B cell (primary cell): ENCODE measurements around the gene NRG2. TPM values are rescaled to one million over a fixed set of nuclear protein-coding genes. Genes with fewer than 3 reads are reported as not detected.

Experiments used
- ATAC-seq: fragments of 200-7000 bp; cut with Tn5 transposase; one replicate; pipeline ENCODE4 v1.10.0; 2021; ENCODE audit warnings: low read depth, mild to moderate bottlenecking, moderate number of reproducible peaks, moderate library complexity
- CTCF ChIA-PET: fragments of 350-600 bp; sonication (Branson Sonifier 250); formaldehyde crosslinking; loops from one replicate; lab custom pipeline; 2021; ENCODE audit warnings: antibody characterized with exemption, inconsistent platforms; lab: Charles Lee
- POLR2A ChIA-PET: fragments of 350-600 bp; sonication (Branson Sonifier 250); formaldehyde crosslinking; loops from one replicate; lab custom pipeline; 2021; ENCODE audit warnings: antibody characterized with exemption; lab: Charles Lee
- DNase-seq: peaks from one replicate; pipeline ENCODE4 v3.0.0; 2013
- H2AFZ ChIP-seq: 2 replicates; pipeline ENCODE4 v1.6.1; 2012; ENCODE audit warnings: mild to moderate bottlenecking, low read depth, low read length; ENCODE audit not compliant: insufficient read depth, poor library complexity, severe bottlenecking
- H3K27ac ChIP-seq, 2 donors: 1 replicate in 1 of 2; 2 replicates in 1 of 2; pipeline ENCODE4 v1.5.1; 2012 to 2013; ENCODE audit warnings: low read length in 2 of 2, mild to moderate bottlenecking in 2 of 2, moderate library complexity in 1 of 2
- H3K27me3 ChIP-seq, 4 experiments: fragments of 200-600 bp in 1 of 4; sonication (generic) in 1 of 4; replicated peaks in 1 of 4; 1 replicate in 2 of 4; 2 replicates in 2 of 4; pipeline versions ENCODE4 v1.6.1 to v1.7.0; 2013 to 2016; ENCODE audit warnings: low read length in 3 of 4, mild to moderate bottlenecking in 2 of 4, mixed read lengths in 1 of 4, moderate library complexity in 1 of 4; ENCODE audit not compliant: insufficient read depth in 4 of 4, control insufficient read depth in 3 of 4; ENCODE audit errors: control extremely low read depth in 1 of 4
- H3K36me3 ChIP-seq, 2 experiments: replicated peaks in 1 of 2; 1 replicate in 1 of 2; 2 replicates in 1 of 2; pipeline versions ENCODE4 v1.6.1 to v1.7.1; 2013; ENCODE audit warnings: low read length in 1 of 2; ENCODE audit not compliant: insufficient read depth in 2 of 2, control insufficient read depth in 1 of 2; ENCODE audit errors: control extremely low read depth in 1 of 2, extremely low read depth in 1 of 2
- H3K4me1 ChIP-seq, 2 donors: fragments of 200-600 bp in 1 of 2; sonication (generic) in 1 of 2; 1 replicate in 1 of 2; 2 replicates in 1 of 2; pipeline versions ENCODE4 v1.5.1 to v1.6.1; 2013 to 2017; ENCODE audit warnings: low read length in 2 of 2; ENCODE audit not compliant: control insufficient read depth in 2 of 2, insufficient read depth in 2 of 2
- H3K4me2 ChIP-seq: replicated peaks from 2 replicates; pipeline ENCODE3; 2012; ENCODE audit warnings: mild to moderate bottlenecking, low read depth, low read length; ENCODE audit not compliant: poor library complexity, severe bottlenecking
- H3K4me3 ChIP-seq, 5 experiments: fragments of 200-600 bp in 1 of 5; sonication (generic) in 1 of 5; 1 replicate in 3 of 5; 2 replicates in 2 of 5; pipeline versions ENCODE4 v1.5.1 to v1.7.0; 2011 to 2016; ENCODE audit warnings: low read length in 4 of 5, mild to moderate bottlenecking in 4 of 5, low read depth in 2 of 5, control low read depth in 1 of 5, moderate library complexity in 1 of 5; ENCODE audit not compliant: insufficient read depth in 1 of 5; ENCODE audit errors: control extremely low read depth in 1 of 5, extremely low read depth in 1 of 5
- H3K79me2 ChIP-seq: fragments of 200-600 bp; sonication (generic); one replicate; pipeline ENCODE4 v1.6.0; 2016; ENCODE audit warnings: low read length; ENCODE audit not compliant: control insufficient read depth, insufficient read depth
- H3K9ac ChIP-seq: fragments of 200-600 bp; sonication (generic); 2 replicates; pipeline ENCODE4 v1.6.1; 2017; ENCODE audit warnings: mild to moderate bottlenecking, low read length, moderate library complexity
- H3K9me3 ChIP-seq, 3 donors: one replicate each; pipeline versions ENCODE4 v1.6.1 to v1.7.1; 2013; ENCODE audit warnings: low read length in 2 of 3; ENCODE audit not compliant: control insufficient read depth in 2 of 3, insufficient read depth in 1 of 3; ENCODE audit errors: control extremely low read depth in 1 of 3
- H4K20me1 ChIP-seq: 2 replicates; pipeline ENCODE4 v1.6.0; 2012; ENCODE audit warnings: mild to moderate bottlenecking, low read length; ENCODE audit not compliant: insufficient read depth, control insufficient read depth, poor library complexity, severe bottlenecking
- H3K27ac Mint-ChIP-seq: one replicate; pipeline ENCODE4 v1.8.0; 2021; ENCODE audit warnings: mixed read lengths
- H3K27me3 Mint-ChIP-seq: one replicate; pipeline ENCODE4 v1.8.0; 2021; ENCODE audit warnings: mixed read lengths
- H3K4me1 Mint-ChIP-seq: one replicate; pipeline ENCODE4 v1.8.0; 2021; ENCODE audit warnings: mixed read lengths
- H3K4me3 Mint-ChIP-seq: one replicate; pipeline ENCODE4 v1.8.0; 2021; ENCODE audit warnings: mixed read lengths
- H3K9me3 Mint-ChIP-seq: one replicate; pipeline ENCODE4 v1.8.0; 2022; ENCODE audit warnings: mixed read lengths; ENCODE audit not compliant: insufficient read depth
- EZH2 ChIP-seq: IDR thresholded peaks from 2 replicates; pipeline ENCODE4 v1.6.1; 2012; ENCODE audit warnings: borderline replicate concordance, low read depth, mild to moderate bottlenecking, moderate library complexity, low read length; ENCODE audit not compliant: insufficient read depth, poor library complexity, severe bottlenecking
- WGBS: methylation state at CpG from one replicate; pipeline ENCODE4 v1.1.5; 2013; ENCODE audit warnings: missing lambda C conversion rate; ENCODE audit not compliant: insufficient coverage; 5-methylcytosine and 5-hydroxymethylcytosine counted together
- intact Hi-C: fragments of 100-400 bp; cut with micrococcal nuclease; formaldehyde crosslinking; loops from one replicate; pipeline ENCODE4 v1.10.0; 2022
- polyA minus RNA-seq: library from RNA; depleted of rRNA, polyadenylated mRNA; stranded (reverse); fragments of >200 nt; gene quantifications from 2 replicates; pipeline ENCODE4 v1.2.3, GENCODE V29; 2012
- polyA plus RNA-seq: library from polyadenylated mRNA; depleted of rRNA; stranded (reverse); fragments of >200 nt; gene quantifications from 2 replicates; pipeline ENCODE4 v1.2.3, GENCODE V29; 2012
- total RNA-seq, 2 donors: library from RNA; stranded (reverse); fragments of 120-200 nt in 1 of 2; gene quantifications; 1 replicate in 1 of 2; 2 replicates in 1 of 2; pipeline versions ENCODE4 v1.2.3 to v1.2.4, GENCODE V29; 2013 to 2022
- TF ChIP-seq, protein P1 (sequence below): fragments of 200-600 bp; IDR thresholded peaks from one replicate; pipeline ENCODE4 v1.8.0; 2022; ENCODE audit warnings: antibody characterized with exemption, mild to moderate bottlenecking

The NRG2 gene
- 0.15 and 0.22 TPM in 2 replicates for total RNA-seq
- total RNA-seq (2013) = 0.14 TPM
- 0.09 and 0.13 TPM in 2 replicates for polyA plus RNA-seq
- 0.50 and 0.60 TPM in 2 replicates for polyA minus RNA-seq

DNA sequence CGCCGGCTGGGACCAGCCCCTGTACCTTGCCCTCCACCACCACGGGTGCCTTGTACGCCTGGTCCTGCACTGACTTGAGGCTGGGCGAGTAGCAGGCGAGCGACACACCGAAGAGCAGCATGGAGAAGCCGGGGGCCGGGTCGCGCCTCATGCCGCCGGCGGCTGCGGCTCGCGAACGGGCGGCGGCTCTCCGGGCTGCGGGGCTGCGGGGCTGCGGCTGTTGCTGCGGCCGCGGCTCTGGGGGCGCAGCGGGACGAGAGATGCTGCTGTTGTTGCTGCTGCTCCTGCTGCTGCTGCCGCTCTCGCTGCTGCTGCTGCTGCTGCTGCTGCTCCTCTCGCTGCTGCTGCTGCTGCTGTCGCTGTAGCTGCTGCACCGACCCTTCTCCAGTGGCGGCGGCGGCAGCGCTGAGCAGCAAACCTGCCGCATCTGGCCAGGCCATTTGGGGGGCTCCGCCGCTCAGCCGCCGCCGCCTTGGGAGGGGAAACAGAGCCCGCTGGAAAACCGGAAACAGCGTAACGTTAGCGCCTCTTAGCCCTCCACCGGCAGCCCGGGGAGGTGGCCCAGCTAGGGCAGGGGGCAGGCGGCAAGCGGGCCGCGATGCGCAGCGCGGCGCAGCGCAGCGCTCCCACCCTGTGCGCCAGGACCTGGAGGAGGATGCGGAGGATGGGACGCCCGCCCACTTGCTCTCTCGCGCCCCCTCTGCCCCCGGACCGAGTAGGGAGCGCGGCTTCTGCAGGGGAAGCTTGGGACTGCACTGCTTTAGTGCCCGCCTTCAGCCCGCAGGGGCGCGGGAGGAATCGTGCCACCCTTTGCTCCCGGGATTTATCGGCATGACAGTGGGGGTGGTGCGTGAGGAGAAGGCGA, at the start of gene NRG2:
TSS of gene NRG2 (minus strand) at position 657 of the 865 bp plus-strand sequence.
- Histone ChIP-seq H3K79me2 (no peaks in the 10 kb centered on the region), H3K4me3 (peak within 1 kb of the TSS in 4 of 5 experiments; percentile 44 to 61 (median 54)), H3K4me2 (peak within 1 kb of the TSS; percentile 91), H3K9ac (peak within 1 kb of the TSS; percentile 65), H3K27ac (no peak within 1 kb of the TSS), H4K20me1 (no peaks in the 10 kb centered on the region), H3K36me3 (no peaks in the 10 kb centered on the region), H3K27me3 (peaks cover 2 to 61% (median 43%) of the 10 kb centered on the region in 4 experiments), H3K4me1 (peaks cover 26 to 27% of the 10 kb centered on the region in 2 donors), H2AFZ (peak within 1 kb of the TSS; percentile 73), H3K9me3 (peaks cover 0 to 8% (median 0%) of the 10 kb centered on the region in 3 donors)
- Mint-ChIP-seq H3K27ac (no peak within 1 kb of the TSS), H3K27me3 (peaks cover 53% of the 10 kb centered on the region), H3K4me1 (peaks cover 27% of the 10 kb centered on the region), H3K4me3 (peak within 1 kb of the TSS; percentile 84), H3K9me3 (no peaks in the 10 kb centered on the region)
- TF ChIP-seq, protein P1, sequence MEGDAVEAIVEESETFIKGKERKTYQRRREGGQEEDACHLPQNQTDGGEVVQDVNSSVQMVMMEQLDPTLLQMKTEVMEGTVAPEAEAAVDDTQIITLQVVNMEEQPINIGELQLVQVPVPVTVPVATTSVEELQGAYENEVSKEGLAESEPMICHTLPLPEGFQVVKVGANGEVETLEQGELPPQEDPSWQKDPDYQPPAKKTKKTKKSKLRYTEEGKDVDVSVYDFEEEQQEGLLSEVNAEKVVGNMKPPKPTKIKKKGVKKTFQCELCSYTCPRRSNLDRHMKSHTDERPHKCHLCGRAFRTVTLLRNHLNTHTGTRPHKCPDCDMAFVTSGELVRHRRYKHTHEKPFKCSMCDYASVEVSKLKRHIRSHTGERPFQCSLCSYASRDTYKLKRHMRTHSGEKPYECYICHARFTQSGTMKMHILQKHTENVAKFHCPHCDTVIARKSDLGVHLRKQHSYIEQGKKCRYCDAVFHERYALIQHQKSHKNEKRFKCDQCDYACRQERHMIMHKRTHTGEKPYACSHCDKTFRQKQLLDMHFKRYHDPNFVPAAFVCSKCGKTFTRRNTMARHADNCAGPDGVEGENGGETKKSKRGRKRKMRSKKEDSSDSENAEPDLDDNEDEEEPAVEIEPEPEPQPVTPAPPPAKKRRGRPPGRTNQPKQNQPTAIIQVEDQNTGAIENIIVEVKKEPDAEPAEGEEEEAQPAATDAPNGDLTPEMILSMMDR = peak; percentile 60
- peak; percentile 89 for TF ChIP-seq EZH2
- DNase-seq = peak; percentile 74
- intact Hi-C loops = no loop called here
- ChIA-PET CTCF (interaction anchor here (0.8 to 1.6 kb wide), 4 partner anchors 21 to 103 kb away, joined by 3 to 4 read pairs (median 4); no protein-coding TSS in a partner anchor), POLR2A (no interaction called here)
- WGBS = under 1% methylated on average over 82 of the region's 82 CpGs
- peak; percentile 86 for ATAC-seq

DNA sequence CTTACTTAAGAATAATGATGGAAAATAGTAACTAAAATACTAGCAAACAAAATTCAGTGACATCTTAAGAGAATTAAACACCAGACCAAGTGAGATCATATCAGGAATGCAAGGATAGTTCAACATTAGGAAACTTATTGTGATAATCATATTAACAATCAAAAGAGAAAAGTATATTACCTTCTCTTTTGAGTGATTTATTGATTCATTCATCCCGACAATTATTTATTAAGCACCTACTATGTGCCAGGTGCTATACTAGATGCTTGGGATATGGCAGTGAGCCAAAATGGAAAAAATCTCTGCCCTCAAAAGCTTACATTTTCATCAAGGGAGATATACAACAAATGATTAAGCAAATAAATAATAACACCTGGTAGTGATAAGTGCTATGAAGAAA, 47.2 kb upstream of the NRG2 start:
- ATAC-seq = no peak
- Mint-ChIP-seq H3K9me3 (peaks cover 8% of the 10 kb centered on the region), H3K4me1 (no peaks in the 10 kb centered on the region), H3K27me3 (peaks cover 41% of the 10 kb centered on the region), H3K4me3 (no peak overlapping the region), H3K27ac (no peak overlapping the region)
- ChIA-PET CTCF (no interaction called here), POLR2A (no interaction called here)
- H3K4me1 ChIP-seq = no peaks in the 10 kb centered on the region
- no peaks in the 10 kb centered on the region for H4K20me1 ChIP-seq
- H3K27me3 ChIP-seq = peaks cover 0 to 4% (median 0%) of the 10 kb centered on the region in 4 experiments
- H3K4me3 ChIP-seq = no peak overlapping the region
- H3K4me2 ChIP-seq = no peak overlapping the region
- intact Hi-C loops = no loop called here
- H3K27ac ChIP-seq = no peak overlapping the region
- no peak overlapping the region for H3K9ac ChIP-seq
- no peak overlapping the region for H2AFZ ChIP-seq
- WGBS = no CpG with 5 or more reads among the region's 1 CpG
- peaks cover 0 to 15% (median 4%) of the 10 kb centered on the region in 3 donors for H3K9me3 ChIP-seq
- H3K79me2 ChIP-seq = no peaks in the 10 kb centered on the region
- TF ChIP-seq, protein P1 = no peak
- TF ChIP-seq EZH2 = no peak
- H3K36me3 ChIP-seq = no peaks in the 10 kb centered on the region
- no peak for DNase-seq
